GM12891 (cell line): ENCODE results near the gene NFKB1.

Experiments used
- POLR2A ChIP-seq: IDR thresholded peaks from 2 replicates; pipeline ENCODE4 v1.6.1; 2011; ENCODE audit warnings: low read depth, low read length, control low read depth
- POLR2AphosphoS5 ChIP-seq: IDR thresholded peaks from 2 replicates; pipeline ENCODE4 v1.6.1; 2011; ENCODE audit warnings: low read depth, low read length, control low read depth
- POU2F2 ChIP-seq: IDR thresholded peaks from 2 replicates; pipeline ENCODE4 v1.6.1; 2011; ENCODE audit warnings: low read depth, mild to moderate bottlenecking, control low read depth, low read length, moderate library complexity
- SPI1 ChIP-seq: IDR thresholded peaks from 2 replicates; pipeline ENCODE4 v1.6.1; 2011; ENCODE audit warnings: low read depth, low read length, control low read depth
- TAF1 ChIP-seq: IDR thresholded peaks from 2 replicates; pipeline ENCODE4 v1.6.1; 2011; ENCODE audit warnings: low read depth, low read length, control low read depth

- TF ChIP-seq POLR2A (no peak), TAF1 (0 out of 2 replicates have a peak, but pooled peaks have one; percentile 14), POLR2AphosphoS5 (no peak), POU2F2 (0 out of 2 replicates have a peak, but pooled peaks have one; percentile 30), SPI1 (no peak)
These were observed 124.2 kb downstream of the NFKB1 start for GRCh38 chr4:102625232-102625930.
